ENCODE data around the gene ACP2. TPM values are rescaled to one million over a fixed set of nuclear protein-coding genes. Genes with fewer than 3 reads are reported as not detected.
"Not testable (repeated sequence)": the region's sequence is repeated elsewhere in the genome, so short reads cannot be mapped to it uniquely, and the experiment has no call there.

ACP2 gene
- total RNA-seq, 1 donor from 2014 or later = 54.8 TPM

DNA sequence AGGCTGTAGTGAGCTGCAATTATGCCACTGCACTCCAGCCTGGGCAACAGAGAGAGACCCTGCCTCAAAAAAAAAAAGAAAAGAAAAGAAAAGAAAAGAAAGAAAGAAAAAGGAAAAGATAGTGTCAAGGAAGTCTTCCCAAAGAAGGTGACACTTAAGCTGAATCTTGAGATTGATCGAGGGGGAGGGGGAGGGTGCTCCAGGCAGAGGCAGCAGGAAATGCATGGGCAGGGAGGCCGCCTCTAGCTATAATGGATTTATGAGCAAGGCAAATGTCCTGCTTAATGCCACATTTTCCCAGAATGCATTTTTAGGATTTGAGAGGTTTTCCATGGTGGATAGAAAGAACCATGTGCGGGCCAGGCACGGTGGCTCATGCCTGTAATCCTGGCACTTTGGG lies 47.6 kb downstream of the ACP2 start:
- DNase-seq (ENCODE audit: extremely low spot score in 2 of 2) = no peak
- no peaks in the 10 kb centered on the region for H3K27me3 ChIP-seq
- TF ChIP-seq POLR2AphosphoS5 (IDR thresholded peaks at IDR 0.05; ENCODE audit: insufficient read depth in 1 of 2, low read depth in 1 of 2) (no peak), POLR2A (IDR thresholded peaks at IDR 0.05) (no peak)
- TF ChIP-seq, protein P1, sequence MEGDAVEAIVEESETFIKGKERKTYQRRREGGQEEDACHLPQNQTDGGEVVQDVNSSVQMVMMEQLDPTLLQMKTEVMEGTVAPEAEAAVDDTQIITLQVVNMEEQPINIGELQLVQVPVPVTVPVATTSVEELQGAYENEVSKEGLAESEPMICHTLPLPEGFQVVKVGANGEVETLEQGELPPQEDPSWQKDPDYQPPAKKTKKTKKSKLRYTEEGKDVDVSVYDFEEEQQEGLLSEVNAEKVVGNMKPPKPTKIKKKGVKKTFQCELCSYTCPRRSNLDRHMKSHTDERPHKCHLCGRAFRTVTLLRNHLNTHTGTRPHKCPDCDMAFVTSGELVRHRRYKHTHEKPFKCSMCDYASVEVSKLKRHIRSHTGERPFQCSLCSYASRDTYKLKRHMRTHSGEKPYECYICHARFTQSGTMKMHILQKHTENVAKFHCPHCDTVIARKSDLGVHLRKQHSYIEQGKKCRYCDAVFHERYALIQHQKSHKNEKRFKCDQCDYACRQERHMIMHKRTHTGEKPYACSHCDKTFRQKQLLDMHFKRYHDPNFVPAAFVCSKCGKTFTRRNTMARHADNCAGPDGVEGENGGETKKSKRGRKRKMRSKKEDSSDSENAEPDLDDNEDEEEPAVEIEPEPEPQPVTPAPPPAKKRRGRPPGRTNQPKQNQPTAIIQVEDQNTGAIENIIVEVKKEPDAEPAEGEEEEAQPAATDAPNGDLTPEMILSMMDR (IDR thresholded peaks at IDR 0.05) = no peak
- H3K9me3 ChIP-seq = no peaks in the 10 kb centered on the region
- intact Hi-C loops (cut with DNase I) = no loop called here
- H3K36me3 ChIP-seq = no peaks in the 10 kb centered on the region
- H3K4me3 ChIP-seq = no peak overlapping the region
- H3K27ac ChIP-seq = no peak overlapping the region
- H3K4me1 ChIP-seq = no peaks in the 10 kb centered on the region

GRCh38 chr11:47198161-47198560 lies 50.5 kb downstream of the ACP2 start:
- H3K9me3 ChIP-seq; H3K4me3 ChIP-seq; H3K27ac ChIP-seq; H3K27me3 ChIP-seq; H3K4me1 ChIP-seq; DNase-seq (ENCODE audit: extremely low spot score in 2 of 2); intact Hi-C loops (cut with DNase I); H3K36me3 ChIP-seq: not testable (repeated sequence)

GRCh38 chr11:47192111-47192510 lies 56.5 kb downstream of the ACP2 start:
- DNase-seq (ENCODE audit: extremely low spot score in 2 of 2) = no peak
- H3K27ac ChIP-seq = no peak overlapping the region
- H3K9me3 ChIP-seq = no peaks in the 10 kb centered on the region
- intact Hi-C loops (cut with DNase I) = no loop called here
- peaks cover 9% of the 10 kb centered on the region for H3K4me1 ChIP-seq
- no peaks in the 10 kb centered on the region for H3K27me3 ChIP-seq
- TF ChIP-seq POLR2A (IDR thresholded peaks at IDR 0.05) (no peak), POLR2AphosphoS5 (IDR thresholded peaks at IDR 0.05; ENCODE audit: insufficient read depth in 1 of 2, low read depth in 1 of 2) (no peak)
- TF ChIP-seq, protein P1 (IDR thresholded peaks at IDR 0.05) = no peak
- no peak overlapping the region for H3K4me3 ChIP-seq
- H3K36me3 ChIP-seq = no peaks in the 10 kb centered on the region

DNA sequence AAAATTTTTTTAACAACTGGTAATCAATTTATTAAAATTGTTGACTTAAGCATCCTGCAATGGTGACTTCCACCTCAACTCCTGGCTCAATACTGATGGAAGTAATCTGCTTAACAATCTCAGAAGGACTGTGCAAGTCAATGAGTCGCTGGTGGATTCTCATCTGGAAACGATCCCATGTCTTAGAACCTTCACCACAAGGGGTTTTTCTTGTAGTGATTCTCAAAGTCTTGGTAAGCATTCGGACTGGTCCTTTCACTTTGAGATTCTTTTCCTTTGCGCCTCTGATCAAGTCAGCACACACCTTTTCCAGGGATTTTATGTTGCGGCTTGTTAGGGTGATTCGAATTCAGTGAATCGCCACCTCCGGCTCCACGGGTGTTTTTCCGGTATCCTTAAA lies 57.5 kb downstream of the ACP2 start:
- H3K27ac ChIP-seq; DNase-seq (ENCODE audit: extremely low spot score in 2 of 2); H3K4me3 ChIP-seq; H3K36me3 ChIP-seq; intact Hi-C loops (cut with DNase I); H3K9me3 ChIP-seq; H3K27me3 ChIP-seq: not testable (repeated sequence)
- peaks cover 14% of the 10 kb centered on the region for H3K4me1 ChIP-seq

Other genes with a start within 250 kb of the ACP2 start
- gene ARFGAP2, start 71.9 kb downstream of the ACP2 start, total RNA-seq = 79.3 TPM
- gene PACSIN3, start 62.4 kb downstream of the ACP2 start, total RNA-seq = 59.4 TPM
- 42.2 TPM for gene DDB2, start 33.8 kb downstream of the ACP2 start, total RNA-seq
- gene NR1H3, start 9.2 kb upstream of the ACP2 start, total RNA-seq = 60.9 TPM
- gene MADD, start 21.3 kb upstream of the ACP2 start, total RNA-seq = 56.5 TPM
- gene MYBPC3, start 103.9 kb upstream of the ACP2 start, total RNA-seq = not detected
- gene SPI1, start 129.7 kb upstream of the ACP2 start, total RNA-seq = 15.5 TPM
- 53.5 TPM for gene SLC39A13, start 159.8 kb upstream of the ACP2 start, total RNA-seq
- 89.6 TPM for gene PSMC3, start 177.6 kb upstream of the ACP2 start, total RNA-seq
- gene RAPSN, start 200.3 kb upstream of the ACP2 start, total RNA-seq = not detected